ENCODE data around the gene MYOM1.

The MYOM1 gene

GRCh38 chr18:3265564-3266033 is 45.8 kb upstream of the MYOM1 start:
- no peak for TF ChIP-seq MAX (IDR thresholded peaks at IDR 0.05)
- TF ChIP-seq, protein P1, sequence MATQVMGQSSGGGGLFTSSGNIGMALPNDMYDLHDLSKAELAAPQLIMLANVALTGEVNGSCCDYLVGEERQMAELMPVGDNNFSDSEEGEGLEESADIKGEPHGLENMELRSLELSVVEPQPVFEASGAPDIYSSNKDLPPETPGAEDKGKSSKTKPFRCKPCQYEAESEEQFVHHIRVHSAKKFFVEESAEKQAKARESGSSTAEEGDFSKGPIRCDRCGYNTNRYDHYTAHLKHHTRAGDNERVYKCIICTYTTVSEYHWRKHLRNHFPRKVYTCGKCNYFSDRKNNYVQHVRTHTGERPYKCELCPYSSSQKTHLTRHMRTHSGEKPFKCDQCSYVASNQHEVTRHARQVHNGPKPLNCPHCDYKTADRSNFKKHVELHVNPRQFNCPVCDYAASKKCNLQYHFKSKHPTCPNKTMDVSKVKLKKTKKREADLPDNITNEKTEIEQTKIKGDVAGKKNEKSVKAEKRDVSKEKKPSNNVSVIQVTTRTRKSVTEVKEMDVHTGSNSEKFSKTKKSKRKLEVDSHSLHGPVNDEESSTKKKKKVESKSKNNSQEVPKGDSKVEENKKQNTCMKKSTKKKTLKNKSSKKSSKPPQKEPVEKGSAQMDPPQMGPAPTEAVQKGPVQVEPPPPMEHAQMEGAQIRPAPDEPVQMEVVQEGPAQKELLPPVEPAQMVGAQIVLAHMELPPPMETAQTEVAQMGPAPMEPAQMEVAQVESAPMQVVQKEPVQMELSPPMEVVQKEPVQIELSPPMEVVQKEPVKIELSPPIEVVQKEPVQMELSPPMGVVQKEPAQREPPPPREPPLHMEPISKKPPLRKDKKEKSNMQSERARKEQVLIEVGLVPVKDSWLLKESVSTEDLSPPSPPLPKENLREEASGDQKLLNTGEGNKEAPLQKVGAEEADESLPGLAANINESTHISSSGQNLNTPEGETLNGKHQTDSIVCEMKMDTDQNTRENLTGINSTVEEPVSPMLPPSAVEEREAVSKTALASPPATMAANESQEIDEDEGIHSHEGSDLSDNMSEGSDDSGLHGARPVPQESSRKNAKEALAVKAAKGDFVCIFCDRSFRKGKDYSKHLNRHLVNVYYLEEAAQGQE (IDR thresholded peaks at IDR 0.05; ENCODE audit: low read depth), result peak; percentile 75

- no peak for TF ChIP-seq ZBTB7A (IDR thresholded peaks at IDR 0.05; ENCODE audit: low read depth)
- TF ChIP-seq TEAD4 (IDR thresholded peaks at IDR 0.05), result no peak
- no peak for TF ChIP-seq NFIC (IDR thresholded peaks at IDR 0.05)
- no peak for TF ChIP-seq EP300 (IDR thresholded peaks at IDR 0.05; ENCODE audit: borderline replicate concordance)
- TF ChIP-seq, protein P1 (IDR thresholded peaks at IDR 0.05; ENCODE audit: low read depth), result no peak
- no peak for TF ChIP-seq CREB1 (IDR thresholded peaks at IDR 0.05; ENCODE audit: low read depth)
- TF ChIP-seq TAF1 (IDR thresholded peaks at IDR 0.05; ENCODE audit: low read depth), result no peak
- no peak for TF ChIP-seq USF1 (IDR thresholded peaks at IDR 0.05)
- no peak for TF ChIP-seq YY1 (IDR thresholded peaks at IDR 0.05; ENCODE audit: low read depth)
- no peak for TF ChIP-seq CEBPB (IDR thresholded peaks at IDR 0.05)
- no peak for TF ChIP-seq FOXM1 (IDR thresholded peaks at IDR 0.05; ENCODE audit: borderline replicate concordance, low read depth)
- no peak for TF ChIP-seq MAX (IDR thresholded peaks at IDR 0.05)
- TF ChIP-seq TCF12 (IDR thresholded peaks at IDR 0.05; ENCODE audit: low read depth), result no peak
- TF ChIP-seq RAD21 (IDR thresholded peaks at IDR 0.05; ENCODE audit: low read depth), result no peak
These were observed 44.6 kb upstream of the MYOM1 start for GRCh38 chr18:3264362-3264761.

DNA sequence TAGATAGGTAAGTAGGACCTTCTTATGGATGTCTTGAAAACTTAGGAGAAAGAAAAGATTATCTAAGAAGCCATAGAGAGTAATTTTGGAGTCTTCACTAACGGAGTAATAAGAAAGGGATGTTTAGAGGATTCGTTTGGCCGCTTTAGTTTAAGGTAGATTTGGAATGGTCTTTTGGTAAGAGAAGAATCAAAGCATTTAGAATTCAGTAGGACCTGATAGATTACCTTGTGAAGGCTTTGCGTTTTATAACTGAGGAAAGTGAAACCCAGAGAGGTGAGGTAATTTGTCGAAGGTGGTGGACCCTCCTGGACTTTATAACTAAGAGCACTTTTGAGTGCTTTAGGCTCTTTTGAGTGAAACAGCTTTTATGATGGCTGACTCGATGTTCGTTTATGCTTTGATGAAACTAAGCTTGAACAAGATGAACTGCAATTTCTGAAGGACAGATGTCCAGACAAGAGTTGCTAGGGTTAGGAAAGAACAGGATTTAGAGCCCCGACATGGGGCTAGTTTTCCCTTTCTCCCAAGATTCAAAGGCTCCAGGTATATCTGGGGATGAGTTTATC is 43.4 kb upstream of the MYOM1 start:
- TF ChIP-seq EGR1 (IDR thresholded peaks at IDR 0.05) (no peak), CEBPB (IDR thresholded peaks at IDR 0.05) (no peak), USF1 (IDR thresholded peaks at IDR 0.05) (no peak), TCF12 (IDR thresholded peaks at IDR 0.05; ENCODE audit: low read depth) (no peak), TEAD4 (IDR thresholded peaks at IDR 0.05) (no peak), CREB1 (IDR thresholded peaks at IDR 0.05; ENCODE audit: low read depth) (no peak), ZBTB7A (IDR thresholded peaks at IDR 0.05; ENCODE audit: low read depth) (no peak)

DNA sequence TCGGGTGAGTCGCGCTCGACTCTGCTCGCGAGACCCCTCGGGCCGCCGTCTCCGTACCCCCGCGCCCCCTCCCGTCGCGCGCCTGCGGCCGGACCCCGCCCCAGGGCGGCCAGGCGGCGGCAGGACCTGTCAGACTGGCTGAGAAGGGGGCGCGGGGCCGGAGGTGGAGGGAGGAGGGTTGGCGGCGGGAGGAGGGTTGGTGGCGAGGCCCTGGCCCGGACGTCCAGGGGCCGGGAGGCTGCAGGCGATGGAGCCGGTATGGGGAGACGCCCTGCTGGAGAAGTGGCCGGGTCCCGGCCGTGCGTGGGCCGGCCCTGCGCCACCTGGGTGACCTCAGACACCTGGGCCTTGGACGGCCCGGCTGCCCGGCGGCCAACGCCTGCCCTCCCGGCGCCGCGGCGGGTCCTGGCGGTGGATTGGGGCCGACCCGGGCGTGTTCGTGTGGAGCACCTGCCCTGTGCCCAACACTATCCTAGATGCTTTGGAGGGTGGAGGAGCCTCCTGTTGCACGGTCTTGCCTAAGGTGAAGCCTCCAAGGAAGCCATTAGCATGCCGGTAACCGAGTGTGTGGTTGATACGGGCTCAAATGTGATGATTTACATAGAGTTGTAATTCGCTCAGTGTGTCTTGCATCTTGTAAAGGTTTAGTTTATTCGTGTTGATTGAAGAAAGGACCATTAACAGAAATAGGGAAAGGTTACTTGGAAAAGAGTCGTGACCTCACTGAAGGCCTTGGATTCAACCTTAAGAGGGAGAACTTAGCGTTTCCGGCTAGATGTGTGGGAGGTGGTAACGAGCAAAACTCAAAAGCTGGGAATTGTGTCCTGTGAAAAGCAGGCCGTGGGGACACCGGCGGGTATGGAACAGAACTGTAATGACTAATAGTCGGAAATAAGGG is 42.7 kb upstream of the MYOM1 start:
- TF ChIP-seq FOXM1 (IDR thresholded peaks at IDR 0.05; ENCODE audit: borderline replicate concordance, low read depth) (no peak), CREB1 (IDR thresholded peaks at IDR 0.05; ENCODE audit: low read depth) (no peak), RAD21 (IDR thresholded peaks at IDR 0.05; ENCODE audit: low read depth) (no peak), CEBPB (IDR thresholded peaks at IDR 0.05) (no peak), ZBTB7A (IDR thresholded peaks at IDR 0.05; ENCODE audit: low read depth) (no peak; the same call in 1 of the 2 replicates), TEAD4 (IDR thresholded peaks at IDR 0.05) (no peak), EGR1 (IDR thresholded peaks at IDR 0.05) (peak; percentile 33; the same call in 1 of the 2 replicates), TCF12 (IDR thresholded peaks at IDR 0.05; ENCODE audit: low read depth) (no peak), USF1 (IDR thresholded peaks at IDR 0.05) (no peak), YY1 (IDR thresholded peaks at IDR 0.05; ENCODE audit: low read depth) (0 out of 2 replicates have a peak, but pooled peaks have one; percentile 5), NFIC (IDR thresholded peaks at IDR 0.05) (no peak), TAF1 (IDR thresholded peaks at IDR 0.05; ENCODE audit: low read depth) (no peak), MAX (IDR thresholded peaks at IDR 0.05) (no peak), EP300 (IDR thresholded peaks at IDR 0.05; ENCODE audit: borderline replicate concordance) (0 out of 2 replicates have a peak, but pooled peaks have one; percentile 1)
- TF ChIP-seq, protein P1 (IDR thresholded peaks at IDR 0.05; ENCODE audit: low read depth), result no peak

All from Ishikawa (cell line).